K562 (cell line): Measurements from ENCODE around the gene ATP5F1A. TPM values are rescaled to one million over a fixed set of nuclear protein-coding genes. Genes with fewer than 3 reads are reported as not detected.

Experiments used
- BRCA1 ChIP-seq, 2 experiments: fragments of 450-650 bp in 1 of 2; sonication (generic) in 1 of 2; formaldehyde crosslinking in 1 of 2; IDR thresholded peaks; 2 replicates each; pipeline versions ENCODE4 v1.5.0 to v1.6.1; 2017 to 2020; ENCODE audit warnings: mild to moderate bottlenecking in 1 of 2, missing genetic modification reagents in 1 of 2
- FOSL1 ChIP-seq: fragments of 200-800 bp; sonication (Bioruptor generic); conservative IDR thresholded peaks from 2 replicates; pipeline ENCODE4 v1.6.1; 2016; ENCODE audit warnings: missing genetic modification characterization, missing compliant biosample characterization
- HDAC1 ChIP-seq, 2 experiments: fragments of 450-650 bp; IDR thresholded peaks; 2 replicates each; pipeline ENCODE4 v1.6.1; 2016 to 2017; ENCODE audit warnings: inconsistent platforms in 1 of 2, mild to moderate bottlenecking in 1 of 2, moderate library complexity in 1 of 2
- JUN ChIP-seq, 2 experiments: sonication (generic) in 1 of 2; formaldehyde crosslinking in 1 of 2; IDR thresholded peaks; 2 replicates each; pipeline versions ENCODE4 v1.6.1 to v1.8.0; 2012 to 2022; ENCODE audit warnings: borderline replicate concordance in 2 of 2, mild to moderate bottlenecking in 2 of 2, improper control_type of control experiment in 1 of 2, low read depth in 1 of 2, low read length in 1 of 2, missing genetic modification reagents in 1 of 2
- RAD51 ChIP-seq: fragments of 450-650 bp; IDR thresholded peaks from 2 replicates; pipeline ENCODE4 v1.7.1; 2016; ENCODE audit warnings: low read depth, mild to moderate bottlenecking, borderline replicate concordance
- RBM17 ChIP-seq: fragments of 200-400 bp; formaldehyde crosslinking; IDR thresholded peaks from 2 replicates; pipeline ENCODE4 v1.6.1; 2017; ENCODE audit warnings: low read depth, mild to moderate bottlenecking, low read length, borderline replicate concordance
- SIN3A ChIP-seq, 2 experiments: fragments of 150-350 bp in 1 of 2; IDR thresholded peaks; 2 replicates each; pipeline ENCODE4 v1.6.1; 2011 to 2016; ENCODE audit warnings: borderline replicate concordance in 2 of 2, low read depth in 2 of 2, low read length in 2 of 2, mild to moderate bottlenecking in 2 of 2, moderate library complexity in 2 of 2; ENCODE audit not compliant: control insufficient read depth in 1 of 2
- TOE1 ChIP-seq, 2 experiments: fragments of 450-650 bp in 1 of 2; sonication (generic) in 1 of 2; formaldehyde crosslinking in 1 of 2; IDR thresholded peaks; 2 replicates each; pipeline versions ENCODE4 v1.7.1 to v1.8.0; 2016 to 2022; ENCODE audit warnings: borderline replicate concordance in 2 of 2, mild to moderate bottlenecking in 2 of 2, antibody characterized with exemption in 1 of 2, inconsistent platforms in 1 of 2, low read depth in 1 of 2, missing genetic modification reagents in 1 of 2, moderate library complexity in 1 of 2
- ZNF12 ChIP-seq: sonication (generic); formaldehyde crosslinking; IDR thresholded peaks from 2 replicates; pipeline ENCODE4 v1.4.0; 2020; ENCODE audit warnings: mild to moderate bottlenecking, missing genetic modification reagents
- ZNF165 ChIP-seq: fragments of 250-450 bp; sonication (Bioruptor Pico); IDR thresholded peaks from 2 replicates; pipeline ENCODE4 v1.4.0; 2020; ENCODE audit warnings: borderline replicate concordance
- ZNF324 ChIP-seq: fragments of 250-450 bp; sonication (Bioruptor Pico); IDR thresholded peaks from 2 replicates; pipeline ENCODE4 v1.4.0; 2020; ENCODE audit warnings: mild to moderate bottlenecking
- polyA plus RNA-seq, 8 experiments: library from polyadenylated mRNA; depleted of rRNA in 4 of 8; stranded (reverse) in 5 of 8; unstranded in 3 of 8; fragments of >200 nt; fragmentation: Nextera tagmentation in 2 of 8; fragmentation: Illumina TruSeq in 1 of 8; extraction: Ambion mirVana in 2 of 8; extraction: Trizol in 1 of 8; gene quantifications; 2 replicates each; pipeline versions ENCODE4 v1.2.1 to v1.2.3, GENCODE V29; 2011 to 2014; ENCODE audit warnings: inconsistent platforms in 1 of 8, missing spikeins in 1 of 8
- total RNA-seq, 7 experiments: library from RNA; depleted of rRNA in 6 of 7; stranded (reverse); fragments of >200 nt in 6 of 7; fragmentation: Illumina TruSeq in 2 of 7; extraction: Trizol in 2 of 7; gene quantifications; 2 replicates each; pipeline versions ENCODE4 v1.2.1 to v1.2.3, GENCODE V29; 2011 to 2021; ENCODE audit warnings: low replicate concordance in 1 of 7

The ATP5F1A gene
- total and polyA plus RNA-seq, 9 of the 15 experiments (the other 6 are each of a cell fraction or from before 2014, with no cell fraction given) = 377 to 762 (median 490) TPM

DNA sequence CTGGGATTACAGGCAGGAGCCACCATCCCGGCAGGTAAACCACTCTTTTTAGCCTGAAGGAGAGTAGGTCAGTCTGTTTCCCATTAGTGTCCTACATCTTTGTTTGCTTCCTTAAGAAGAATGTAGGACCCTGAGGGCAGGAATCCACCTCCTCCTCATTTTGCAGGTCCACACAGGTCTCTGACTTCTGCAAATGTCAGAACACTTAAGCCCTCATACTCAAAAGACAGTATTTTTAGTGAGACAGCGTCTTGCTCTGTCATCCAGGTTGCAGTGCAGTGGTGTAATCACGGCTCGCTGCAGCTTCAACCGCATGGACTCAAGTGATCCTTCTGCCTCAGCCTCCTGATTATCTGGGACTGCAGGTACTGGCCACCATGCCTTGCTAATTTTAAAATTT lies 35.3 kb downstream of the ATP5F1A start (continued):
- TF ChIP-seq JUN (IDR thresholded peaks at IDR 0.05; ENCODE audit: borderline replicate concordance, low read depth, low read length) (no peak), JUN (CRISPR knock-in tag; IDR thresholded peaks at IDR 0.05; ENCODE audit: borderline replicate concordance) (no peak), ZNF324 (no peak), RBM17 (no peak), TOE1 (IDR thresholded peaks at IDR 0.05; ENCODE audit: borderline replicate concordance) (no peak), TOE1 (CRISPR knock-in tag; IDR thresholded peaks at IDR 0.05; ENCODE audit: borderline replicate concordance, low read depth) (no peak), BRCA1 (IDR thresholded peaks at IDR 0.05) (no peak), BRCA1 (CRISPR knock-in tag; IDR thresholded peaks at IDR 0.05) (no peak), RAD51 (no peak), ZNF165 (no peak), FOSL1 (tag) (no peak), ZNF12 (no peak), HDAC1 (IDR thresholded peaks at IDR 0.05) (0 out of 4 replicates have a peak, but pooled peaks of 1 of the 2 experiments have one; percentile 18), SIN3A (IDR thresholded peaks at IDR 0.05; ENCODE audit: borderline replicate concordance in 2 of 2, control insufficient read depth in 1 of 2, low read depth in 2 of 2, low read length in 2 of 2) (no peak)
